PC-3 (cell line): Measurements from ENCODE around the gene BCAS3. TPM values are rescaled to one million over a fixed set of nuclear protein-coding genes. Genes with fewer than 3 reads are reported as not detected.

ENCODE experiments used
- ATAC-seq: fragments of 200-7000 bp; cut with Tn5 transposase; 2 replicates; pipeline ENCODE4 v1.9.1; 2020; ENCODE audit warnings: mild to moderate bottlenecking, moderate library complexity
- BruUV-seq: library from RNA; stranded (reverse); fragments of 400-500 nt; replicated peaks from 2 replicates; lab custom pipeline; 2021; lab: Mats Ljungman, UMichigan
- CTCF ChIA-PET: fragments of 300-600 bp; sonication (Branson Sonifier 250); formaldehyde crosslinking; loops from one replicate; lab custom pipeline; 2022; ENCODE audit warnings: antibody characterized with exemption; lab: Charles Lee
- POLR2A ChIA-PET: fragments of 300-600 bp; sonication (Branson Sonifier 250); formaldehyde crosslinking; loops from one replicate; lab custom pipeline; 2022; ENCODE audit warnings: antibody characterized with exemption; ENCODE audit not compliant: unreplicated experiment; lab: Charles Lee
- DNase-seq: peaks from one replicate; pipeline ENCODE4 v3.0.0-alpha.2; 2015
- H2AFZ ChIP-seq: fragments of 300-600 bp; sonication (generic); 2 replicates; pipeline ENCODE4 v1.6.0; 2016; ENCODE audit warnings: antibody characterized with exemption, low read length
- H3F3A ChIP-seq: fragments of 300-600 bp; sonication (generic); one replicate; pipeline ENCODE4 v1.6.0; 2017; ENCODE audit warnings: antibody characterized with exemption, low read length, control low read depth, mild to moderate bottlenecking; ENCODE audit not compliant: unreplicated experiment
- H3K27ac ChIP-seq: fragments of 300-600 bp; sonication (generic); 2 replicates; pipeline ENCODE4 v1.5.1; 2016; ENCODE audit warnings: mild to moderate bottlenecking, low read length
- H3K27me3 ChIP-seq: fragments of 300-600 bp; sonication (generic); 2 replicates; pipeline ENCODE4 v1.6.1; 2016; ENCODE audit warnings: low read length, mixed read lengths
- H3K36me3 ChIP-seq: fragments of 300-600 bp; sonication (generic); 2 replicates; pipeline ENCODE4 v1.6.1; 2016; ENCODE audit warnings: low read depth, mixed run types, low read length, mixed read lengths
- H3K4me1 ChIP-seq: fragments of 300-600 bp; sonication (generic); 2 replicates; pipeline ENCODE4 v1.5.1; 2016; ENCODE audit warnings: low read length; ENCODE audit not compliant: insufficient read depth
- H3K4me2 ChIP-seq: fragments of 300-600 bp; sonication (generic); 2 replicates; pipeline ENCODE4 v1.6.0; 2016; ENCODE audit warnings: low read length
- H3K4me3 ChIP-seq: fragments of 300-600 bp; sonication (generic); 2 replicates; pipeline ENCODE4 v1.5.1; 2016; ENCODE audit warnings: mild to moderate bottlenecking, low read length, mixed read lengths
- H3K79me2 ChIP-seq: fragments of 300-600 bp; sonication (generic); 2 replicates; pipeline ENCODE4 v1.6.1; 2017; ENCODE audit warnings: low read length, mixed read lengths
- H3K9ac ChIP-seq: fragments of 300-600 bp; sonication (generic); 2 replicates; pipeline ENCODE4 v1.6.0; 2016; ENCODE audit warnings: mild to moderate bottlenecking, low read length
- H3K9me2 ChIP-seq: fragments of 300-600 bp; sonication (generic); replicated peaks from 2 replicates; pipeline ENCODE4 v1.6.1; 2016; ENCODE audit warnings: mixed run types, low read length, mixed read lengths
- H3K9me3 ChIP-seq: fragments of 300-600 bp; sonication (generic); 2 replicates; pipeline ENCODE4 v1.6.1; 2016; ENCODE audit warnings: low read length, mixed read lengths
- H4K20me1 ChIP-seq: fragments of 300-600 bp; sonication (generic); 2 replicates; pipeline ENCODE4 v1.6.1; 2016; ENCODE audit warnings: low read length, mixed read lengths
- CTCF ChIP-seq: fragments of 300-600 bp; sonication (generic); conservative IDR thresholded peaks from 2 replicates; pipeline ENCODE4 v1.5.1; 2017; ENCODE audit warnings: antibody characterized with exemption, low read depth, mild to moderate bottlenecking, low read length
- EZH2 ChIP-seq: fragments of 300-600 bp; sonication (generic); IDR thresholded peaks from one replicate; pipeline ENCODE4 v1.6.1; 2017; ENCODE audit warnings: antibody characterized with exemption, mild to moderate bottlenecking, low read length; ENCODE audit not compliant: unreplicated experiment
- EZH2phosphoT487 ChIP-seq: fragments of 300-600 bp; sonication (generic); IDR thresholded peaks from 2 replicates; pipeline ENCODE4 v1.6.1; 2018; ENCODE audit warnings: mild to moderate bottlenecking, antibody characterized with exemption, low read length, borderline replicate concordance
- intact Hi-C: fragments of 100-400 bp; cut with micrococcal nuclease; formaldehyde crosslinking; loops from 2 replicates; pipeline ENCODE4 v1.9.0; 2023
- total RNA-seq: library from RNA; depleted of rRNA; stranded (reverse); fragments of >200 nt; gene quantifications from 2 replicates; pipeline ENCODE4 v1.2.3, GENCODE V29; 2014

The BCAS3 gene
- total RNA-seq, 1 experiment from 2014 or later = 25.9 TPM

- intact Hi-C loops = no loop called here
- no peak for TF ChIP-seq CTCF
- TF ChIP-seq EZH2 = no peak
- TF ChIP-seq EZH2phosphoT487 = no peak
- ChIA-PET CTCF (no interaction called here), POLR2A (no interaction called here)
- no TSS peak for BruUV-seq
- Histone ChIP-seq H3K9ac (no peak overlapping the region), H4K20me1 (no peaks in the 10 kb centered on the region), H3K4me1 (0 out of 2 replicates have a peak, but pooled peaks cover 5% of the 10 kb centered on the region), H3K36me3 (no peaks in the 10 kb centered on the region), H3K4me2 (no peak overlapping the region), H3K79me2 (no peaks in the 10 kb centered on the region), H3K27me3 (no peaks in the 10 kb centered on the region), H3K4me3 (no peak overlapping the region), H3F3A (no peaks in the 10 kb centered on the region), H2AFZ (no peak overlapping the region), H3K9me2 (no peaks in the 10 kb centered on the region), H3K9me3 (no peaks in the 10 kb centered on the region), H3K27ac (no peak overlapping the region)
- ATAC-seq (no peak), DNase-seq (no peak)
These were observed 380.4 kb downstream of the BCAS3 start for GRCh38 chr17:61058066-61058465.

- intact Hi-C loops = no loop called here
- Histone ChIP-seq H3K4me2 (no peak overlapping the region), H3K9ac (no peak overlapping the region), H3K36me3 (no peaks in the 10 kb centered on the region), H3K9me2 (no peaks in the 10 kb centered on the region), H3K9me3 (no peaks in the 10 kb centered on the region), H3K27ac (no peak overlapping the region), H3K79me2 (no peaks in the 10 kb centered on the region), H3K4me1 (no peaks in the 10 kb centered on the region), H3K4me3 (no peak overlapping the region), H4K20me1 (no peaks in the 10 kb centered on the region), H3F3A (no peaks in the 10 kb centered on the region), H3K27me3 (no peaks in the 10 kb centered on the region), H2AFZ (no peak overlapping the region)
- DNase-seq (no peak), ATAC-seq (no peak)
- ChIA-PET POLR2A (no interaction called here), CTCF (no interaction called here)
- BruUV-seq = no TSS peak
- TF ChIP-seq CTCF (no peak), EZH2 (no peak), EZH2phosphoT487 (no peak)
These were observed 385.9 kb downstream of the BCAS3 start for GRCh38 chr17:61063528-61063927.

GRCh38 chr17:61064087-61064951 is 386.7 kb downstream of the BCAS3 start:
- H3K4me2 ChIP-seq = no peak overlapping the region
- H2AFZ ChIP-seq = no peak overlapping the region
- ATAC-seq = no peak
- H4K20me1 ChIP-seq = no peaks in the 10 kb centered on the region
- H3K9ac ChIP-seq = no peak overlapping the region
- no peaks in the 10 kb centered on the region for H3K27me3 ChIP-seq
- H3K9me2 ChIP-seq = no peaks in the 10 kb centered on the region
- H3K36me3 ChIP-seq = no peaks in the 10 kb centered on the region
- no peak for TF ChIP-seq CTCF
- TF ChIP-seq EZH2 = no peak
- TF ChIP-seq EZH2phosphoT487 = no peak
- BruUV-seq = no TSS peak
- no peaks in the 10 kb centered on the region for H3K4me1 ChIP-seq
- H3K9me3 ChIP-seq = no peaks in the 10 kb centered on the region
- POLR2A ChIA-PET = no interaction called here
- no peak for DNase-seq
- intact Hi-C loops = no loop called here
- CTCF ChIA-PET = no interaction called here
- H3K79me2 ChIP-seq = no peaks in the 10 kb centered on the region
- no peak overlapping the region for H3K27ac ChIP-seq
- no peak overlapping the region for H3K4me3 ChIP-seq
- H3F3A ChIP-seq = no peaks in the 10 kb centered on the region
